GM12878 (cell line): ENCODE data around the gene RAD52.

Source experiments
- BCLAF1 ChIP-seq: fragments of 450-650 bp; IDR thresholded peaks from 2 replicates; pipeline ENCODE4 v1.6.1; 2017; ENCODE audit warnings: antibody characterized with exemption, mild to moderate bottlenecking, moderate library complexity
- CTCF ChIP-seq, 3 experiments: IDR thresholded peaks in 2 of 3; conservative IDR thresholded peaks in 1 of 3; 2 replicates each; pipeline ENCODE4 v1.5.1; 2011; ENCODE audit warnings: low read depth in 3 of 3, low read length in 3 of 3, mild to moderate bottlenecking in 3 of 3, control low read depth in 2 of 3, moderate library complexity in 2 of 3, inconsistent platforms in 1 of 3, mixed read lengths in 1 of 3; ENCODE audit not compliant: control insufficient read depth in 2 of 3, insufficient read depth in 1 of 3; ENCODE audit errors: extremely low read depth in 1 of 3

GRCh38 chr12:903055-903454 is 46.4 kb downstream of the RAD52 start:
- no peak for TF ChIP-seq CTCF (IDR thresholded peaks at IDR 0.05 in 2 of 3, conservative IDR thresholded peaks at IDR 0.05 in 1 of 3; ENCODE audit: control insufficient read depth in 2 of 3, extremely low read depth in 1 of 3, insufficient read depth in 1 of 3, low read depth in 3 of 3, low read length in 3 of 3)
- TF ChIP-seq BCLAF1: no peak
